B cell (primary cell): ENCODE data around the gene CEP290.

Experiments
- CTCF ChIP-seq: fragments of 200-600 bp; IDR thresholded peaks from one replicate; pipeline ENCODE4 v1.8.0; 2022; ENCODE audit warnings: antibody characterized with exemption, mild to moderate bottlenecking
- EZH2 ChIP-seq: IDR thresholded peaks from 2 replicates; pipeline ENCODE4 v1.6.1; 2012; ENCODE audit warnings: borderline replicate concordance, low read depth, mild to moderate bottlenecking, moderate library complexity, low read length; ENCODE audit not compliant: insufficient read depth, poor library complexity, severe bottlenecking

- no peak for TF ChIP-seq EZH2
- peak; percentile 42 for TF ChIP-seq CTCF
These were observed 30.7 kb downstream of the CEP290 start for GRCh38 chr12:88111074-88111652.
